DMS 273 (cell line): ENCODE results near the gene MANSC4.

Experiments used
- DNase-seq: peaks from one replicate; lab custom pipeline; 2025; ENCODE audit not compliant: unreplicated experiment; lab: John Stamatoyannopoulos, UW

MANSC4 gene

GRCh38 chr12:27779920-27780611 lies at the start of gene MANSC4, which contains the start of gene KLHL42:
Gene MANSC4 (minus strand): TSS chr12:27780236. CDS start chr12:27771276, 8,960 bp downstream.
Gene KLHL42 (plus strand): TSS chr12:27780233. CDS start chr12:27780331, 98 bp downstream.
- peak; percentile 85 for DNase-seq

DNA sequence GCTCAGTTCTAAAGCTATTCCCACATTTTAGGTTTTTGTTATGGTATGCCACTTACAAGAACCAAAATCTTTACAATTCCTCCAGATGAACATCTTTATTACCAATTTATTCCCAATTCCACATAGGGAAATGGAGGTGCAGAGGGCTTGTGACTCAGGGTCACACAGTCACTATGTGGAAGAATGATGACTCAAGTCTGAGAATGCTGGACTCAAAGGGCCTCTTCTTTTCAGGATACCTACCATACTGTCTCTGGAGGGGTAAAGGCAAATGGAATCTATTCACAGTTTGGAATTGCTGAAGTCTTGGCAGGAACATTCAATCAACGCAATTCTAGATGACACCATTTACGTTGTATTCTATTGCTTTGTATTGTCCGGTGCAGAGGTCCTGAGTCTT lies 48.2 kb upstream of the MANSC4 start:
- no peak for DNase-seq

- no peak for DNase-seq
These were observed 46.0 kb upstream of the MANSC4 start for GRCh38 chr12:27826076-27826475.

- no peak for DNase-seq
These were observed 44.2 kb upstream of the MANSC4 start for GRCh38 chr12:27824126-27824842.

DNA sequence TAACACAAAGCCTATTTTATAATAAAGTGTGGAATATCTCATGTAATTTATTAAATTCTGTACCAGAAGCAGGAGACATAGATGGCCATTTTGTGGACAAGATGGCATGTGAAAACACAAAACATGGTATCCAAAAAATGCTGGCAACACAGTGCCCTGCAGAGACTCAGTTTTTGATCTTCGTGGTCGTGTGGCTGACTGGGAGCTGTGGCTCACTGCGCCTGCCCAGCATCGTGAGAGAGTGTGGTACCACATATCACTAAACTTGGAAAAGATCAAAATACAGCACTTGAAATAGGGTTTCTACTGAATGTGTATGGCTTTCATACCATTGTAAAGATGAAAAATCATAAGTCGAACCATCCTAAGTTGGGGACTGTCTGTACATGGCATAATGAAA lies 43.0 kb upstream of the MANSC4 start:
- DNase-seq: no peak

GRCh38 chr12:27822076-27822712 lies 42.2 kb upstream of the MANSC4 start:
- DNase-seq: no peak

- peak; percentile 79 for DNase-seq
These were observed 41.4 kb upstream of the MANSC4 start for GRCh38 chr12:27821259-27821973.

DNA sequence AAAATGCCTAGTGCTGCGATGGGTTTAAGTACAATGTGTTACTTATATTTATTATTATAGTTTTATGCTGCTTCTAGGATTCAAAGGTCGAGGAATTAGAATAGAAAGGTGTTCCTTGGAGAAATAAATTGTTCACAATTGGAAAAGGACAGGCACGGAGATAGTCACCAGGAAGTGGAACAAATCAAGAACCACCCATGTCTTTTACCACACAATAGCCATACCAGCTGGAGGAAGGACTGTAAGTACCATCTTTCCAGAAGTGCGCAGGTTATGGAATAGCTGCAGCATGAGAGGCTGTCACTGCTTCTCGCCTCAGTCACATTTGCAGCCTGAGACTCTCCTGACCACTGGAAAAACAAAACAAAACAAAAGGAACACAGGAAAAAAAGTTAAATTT lies 40.5 kb upstream of the MANSC4 start:
- DNase-seq: no peak

GRCh38 chr12:27818401-27818918 lies 38.4 kb upstream of the MANSC4 start:
- DNase-seq: no peak

DNA sequence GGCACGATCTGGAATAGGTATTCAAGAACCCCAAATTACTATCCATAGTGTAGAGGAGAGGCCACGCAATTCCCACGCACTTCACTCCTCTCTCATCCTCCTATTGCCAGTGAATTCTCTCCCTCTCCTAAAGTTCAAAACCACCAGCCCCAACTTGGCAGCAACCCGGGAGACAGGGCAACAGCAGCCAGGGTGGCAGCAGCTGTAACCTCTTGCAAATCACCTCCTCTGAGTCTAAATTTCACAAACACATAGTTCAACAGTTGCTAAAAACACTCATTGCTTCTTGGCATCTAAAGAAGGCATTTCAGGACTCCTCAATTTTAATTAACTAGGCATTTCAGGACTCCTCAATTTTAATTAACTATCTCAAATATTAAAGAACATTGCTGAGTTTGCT lies 37.7 kb upstream of the MANSC4 start:
- no peak for DNase-seq

- no peak for DNase-seq
These were observed 35.0 kb upstream of the MANSC4 start for GRCh38 chr12:27814851-27815591.

DNA sequence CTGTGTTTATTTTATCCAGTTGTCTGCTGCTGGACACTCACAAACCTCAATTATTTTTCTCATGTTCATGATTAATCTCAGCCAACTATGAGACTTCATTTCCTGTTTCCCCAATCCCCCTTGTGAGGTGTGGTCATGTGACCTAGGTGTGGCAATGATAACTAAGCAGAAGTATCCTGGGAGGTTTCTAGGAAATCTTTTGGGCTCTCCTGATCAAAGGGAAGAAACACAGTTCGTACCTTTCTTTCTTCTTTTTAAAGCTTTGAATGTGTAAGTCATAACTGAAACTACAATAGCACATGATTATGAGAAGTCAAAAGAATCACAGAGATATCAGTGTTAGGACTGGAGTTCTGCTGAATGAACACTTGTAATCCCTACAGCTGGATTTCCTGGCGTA lies 34.4 kb upstream of the MANSC4 start:
- DNase-seq: no peak

GRCh38 chr12:27812502-27812901 lies 32.5 kb upstream of the MANSC4 start:
- DNase-seq: no peak

DNA sequence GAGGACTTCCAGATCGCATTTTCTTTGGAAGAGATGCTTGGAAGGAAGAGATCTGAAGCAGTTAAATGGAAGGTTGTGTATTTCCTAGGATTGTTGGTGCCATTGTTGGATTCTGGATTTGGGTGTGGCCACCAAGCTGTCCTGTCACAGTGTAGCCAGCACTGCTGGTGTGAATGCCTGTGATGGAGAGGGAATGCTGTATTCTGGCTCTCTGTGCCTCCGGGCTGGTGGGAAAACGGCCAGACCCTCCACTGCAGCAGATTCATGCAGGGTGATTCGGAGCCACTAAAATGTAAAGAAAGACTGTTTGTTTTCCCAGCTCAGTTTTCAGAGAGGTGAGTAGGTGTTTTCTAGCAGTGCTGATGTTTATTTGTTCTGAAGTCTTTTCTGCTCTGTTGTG lies 30.7 kb upstream of the MANSC4 start:
- no peak for DNase-seq

DNA sequence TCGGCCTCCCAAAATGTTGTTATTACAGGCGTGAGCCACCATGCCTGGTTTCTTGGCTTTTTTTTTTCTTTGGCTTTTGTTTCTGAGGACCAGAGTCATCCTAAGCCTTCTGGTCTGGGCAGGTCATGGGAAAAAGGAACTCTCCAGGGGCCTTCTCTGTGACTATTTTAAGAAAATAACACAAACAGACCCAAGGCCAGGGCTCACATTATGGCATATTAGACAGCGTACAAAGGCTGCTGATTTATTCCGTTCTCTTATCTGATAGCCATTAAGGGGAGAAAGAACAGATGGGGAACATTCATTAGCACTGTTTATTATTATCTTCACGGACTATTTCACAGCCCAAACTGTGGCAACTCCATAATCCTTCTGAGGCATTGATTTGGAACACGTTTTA lies 28.8 kb upstream of the MANSC4 start:
- peak; percentile 76 for DNase-seq

DNA sequence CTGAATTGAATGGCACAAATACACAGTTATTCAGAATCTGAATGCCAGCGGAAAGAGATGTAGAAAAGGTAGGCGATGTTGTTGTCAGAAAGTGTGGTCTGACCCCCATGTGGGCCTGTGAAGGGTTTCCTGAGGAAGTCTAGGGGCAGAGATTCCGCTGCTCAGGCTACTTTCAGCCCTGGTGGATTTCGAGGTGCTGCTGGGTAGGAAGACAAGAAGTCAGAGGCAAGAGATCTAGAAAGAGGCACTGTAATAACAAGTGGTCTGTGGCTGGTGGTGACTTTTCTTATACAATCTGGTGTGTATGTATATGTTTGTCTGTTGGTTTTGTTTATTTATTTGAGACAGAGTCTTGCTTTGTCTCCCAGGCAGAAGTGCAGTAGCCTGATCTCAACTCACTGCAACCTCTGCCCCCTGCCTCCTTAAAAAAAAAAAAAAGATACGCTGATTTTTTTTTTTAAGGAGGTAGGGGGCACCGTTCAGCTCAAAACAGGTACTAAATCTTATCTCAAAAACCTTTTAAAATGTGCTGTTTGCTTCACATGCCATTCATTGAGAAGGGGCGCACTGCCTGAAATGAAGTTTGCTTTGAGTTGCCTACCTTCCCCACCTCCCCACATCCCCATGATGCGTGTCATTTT lies 27.1 kb upstream of the MANSC4 start:
- DNase-seq: peak; percentile 5

GRCh38 chr12:27806259-27806658 lies 26.2 kb upstream of the MANSC4 start:
- no peak for DNase-seq

DNA sequence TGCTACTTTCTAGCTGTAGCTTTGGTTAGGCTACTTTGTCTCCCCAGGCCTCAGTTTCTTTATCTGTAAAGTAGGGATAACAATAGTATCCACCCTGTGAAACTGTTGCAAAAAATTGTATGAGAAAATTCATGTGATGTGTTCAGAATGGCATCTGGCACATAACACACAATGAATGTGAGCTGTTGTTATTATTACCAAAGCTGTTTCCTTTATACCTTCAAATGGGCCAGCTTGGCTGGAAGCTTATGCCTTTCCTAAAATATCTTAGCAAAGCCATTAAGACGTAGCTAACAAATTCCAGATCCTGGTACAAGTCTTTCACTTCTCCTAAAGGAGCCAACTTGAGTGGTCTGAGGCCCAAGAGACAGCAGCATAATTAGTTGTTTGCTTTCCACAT lies 25.2 kb upstream of the MANSC4 start:
- no peak for DNase-seq

DNA sequence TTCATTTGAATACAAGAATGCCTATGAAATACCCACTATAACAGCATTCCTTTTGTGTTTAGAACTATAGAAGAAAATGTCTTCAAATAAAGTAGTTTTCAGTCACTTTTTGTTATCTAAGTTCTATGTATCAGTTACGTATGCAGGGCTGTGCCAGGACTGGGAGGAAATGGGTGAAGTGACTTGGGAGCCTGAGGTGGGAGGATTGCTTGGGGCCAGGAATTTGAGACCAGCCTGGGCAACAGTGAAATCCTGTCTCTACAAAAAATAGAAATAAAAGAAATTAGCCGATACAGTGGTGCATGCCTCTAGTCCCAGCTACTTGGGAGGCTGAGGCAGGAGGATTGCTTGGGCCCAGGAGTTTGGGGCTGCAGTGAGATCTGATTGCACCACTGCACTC lies 22.9 kb upstream of the MANSC4 start:
- DNase-seq: no peak

DNA sequence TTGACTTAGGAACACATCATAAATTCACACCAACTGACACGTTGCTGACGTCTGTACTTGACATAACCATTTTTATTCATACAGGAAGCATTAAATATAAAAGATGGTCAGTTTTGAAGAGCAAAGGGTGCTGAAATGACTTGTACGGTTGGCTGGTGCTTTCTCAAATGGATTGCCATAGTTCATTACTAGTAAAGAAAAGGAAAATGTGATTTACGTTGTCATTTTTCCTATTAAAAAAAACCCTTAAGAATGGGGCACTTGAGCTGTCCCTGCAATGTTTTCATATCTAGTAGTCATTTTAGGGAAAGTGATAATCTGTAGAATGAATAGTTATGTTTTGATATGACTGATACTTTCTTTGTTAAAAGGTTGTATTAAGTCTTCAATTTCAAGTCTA lies 22.5 kb upstream of the MANSC4 start:
- DNase-seq: no peak
